ENCODE results near the gene NLRC3.

The NLRC3 gene

DNA sequence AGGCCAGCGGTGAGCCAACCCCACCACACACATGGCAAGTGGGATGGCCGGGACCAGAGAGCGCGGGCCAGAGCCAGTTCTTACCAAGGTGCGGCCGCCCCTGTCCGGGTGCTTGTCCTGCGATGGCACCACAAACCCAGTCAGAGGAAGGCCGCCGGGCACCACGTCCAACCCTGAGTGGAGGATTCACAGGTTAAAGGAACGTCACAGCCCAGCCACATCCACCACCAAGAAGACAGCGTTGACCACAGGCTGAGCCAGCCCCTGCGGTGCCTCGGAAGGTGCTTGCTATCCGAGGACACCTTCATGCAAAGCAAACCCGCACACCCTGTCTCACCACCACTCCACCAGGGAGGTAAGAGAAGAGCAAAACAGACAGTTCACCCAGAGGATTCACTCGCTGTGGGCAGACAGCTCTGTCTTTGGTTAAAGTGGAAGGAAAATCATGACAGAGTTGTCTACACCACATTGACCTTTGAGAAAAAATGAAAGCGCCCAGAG is 18.4 kb upstream of the NLRC3 start:
- Histone ChIP-seq H3K4me1 (ENCODE audit: control insufficient read depth, insufficient read depth, low read length) (no peaks in the 10 kb centered on the region), H3K36me3 (ENCODE audit: control insufficient read depth, insufficient read depth, low read length) (peaks cover 28% of the 10 kb centered on the region), H3K4me3 (ENCODE audit: low read depth, low read length) (no peak overlapping the region), H3K9ac (ENCODE audit: low read depth, low read length) (no peak overlapping the region), H3K27me3 (ENCODE audit: control insufficient read depth, insufficient read depth, low read length) (no peaks in the 10 kb centered on the region), H3K9me3 (ENCODE audit: control insufficient read depth, insufficient read depth, low read length) (peaks cover 7% of the 10 kb centered on the region)

DNA sequence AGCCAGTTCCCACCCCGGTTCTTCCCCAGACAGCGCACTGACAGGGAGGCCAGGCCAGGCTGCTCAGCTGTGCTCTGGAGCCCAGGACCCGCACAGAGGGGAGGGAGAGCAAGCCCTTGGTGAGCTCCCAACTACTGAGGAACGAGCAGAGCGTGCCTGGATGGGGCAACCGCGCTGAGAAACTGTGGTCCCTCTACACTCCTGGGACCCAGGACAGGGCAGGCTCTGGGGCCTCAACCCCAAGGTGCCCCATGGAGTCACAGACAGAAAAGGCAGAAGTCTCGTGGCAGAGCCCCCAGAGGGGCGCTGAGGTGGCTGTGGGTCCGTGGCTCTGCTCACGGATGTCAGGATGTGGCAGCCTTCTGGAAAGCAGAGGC is 17.9 kb upstream of the NLRC3 start:
- no peaks in the 10 kb centered on the region for H3K27me3 ChIP-seq (ENCODE audit: control insufficient read depth, insufficient read depth, low read length)
- no peak overlapping the region for H3K4me3 ChIP-seq (ENCODE audit: low read depth, low read length)
- peaks cover 5% of the 10 kb centered on the region for H3K9me3 ChIP-seq (ENCODE audit: control insufficient read depth, insufficient read depth, low read length)
- H3K9ac ChIP-seq (ENCODE audit: low read depth, low read length) = no peak overlapping the region
- H3K36me3 ChIP-seq (ENCODE audit: control insufficient read depth, insufficient read depth, low read length) = peaks cover 23% of the 10 kb centered on the region
- no peaks in the 10 kb centered on the region for H3K4me1 ChIP-seq (ENCODE audit: control insufficient read depth, insufficient read depth, low read length)

DNA sequence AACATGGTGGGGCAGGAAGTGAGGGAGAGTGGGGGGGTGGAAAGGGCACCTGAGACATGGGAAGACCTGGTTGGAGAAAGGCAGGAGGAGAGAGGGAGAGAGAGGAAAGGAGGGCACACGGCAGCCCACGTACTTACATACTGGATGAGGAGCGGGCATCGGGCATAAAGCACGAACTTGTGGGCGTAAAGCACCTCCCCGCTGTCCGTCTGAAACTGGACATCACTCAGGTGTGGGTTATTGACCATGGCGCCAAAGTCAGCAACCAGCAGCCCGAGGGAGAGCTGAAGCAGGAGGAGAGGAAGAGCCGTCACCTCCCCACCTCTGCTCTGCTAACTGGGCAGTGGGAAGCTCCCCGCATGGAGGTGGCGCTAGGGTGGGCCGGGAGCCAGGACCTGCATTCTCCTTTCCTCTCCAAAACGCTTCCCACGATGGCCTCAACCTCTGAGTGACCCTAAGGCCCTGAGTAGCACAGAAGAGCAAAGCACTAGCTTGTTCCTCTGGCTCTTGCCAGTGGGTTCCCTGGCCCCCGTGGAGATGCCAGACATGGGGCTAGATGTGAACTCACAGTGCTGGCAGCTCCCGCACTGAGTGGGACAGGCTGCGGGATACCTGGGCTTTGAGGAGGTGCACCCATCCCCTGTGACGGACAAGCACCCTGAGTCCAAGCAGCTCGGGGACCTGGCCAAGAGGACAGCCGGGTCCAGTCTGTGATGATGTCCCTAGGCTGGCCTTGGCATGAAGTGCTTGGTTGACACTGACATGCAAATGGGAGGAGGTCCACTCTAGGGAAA is 17.3 kb upstream of the NLRC3 start:
- no peaks in the 10 kb centered on the region for H3K9me3 ChIP-seq (ENCODE audit: control insufficient read depth, insufficient read depth, low read length)
- no peaks in the 10 kb centered on the region for H3K27me3 ChIP-seq (ENCODE audit: control insufficient read depth, insufficient read depth, low read length)
- H3K9ac ChIP-seq (ENCODE audit: low read depth, low read length) = no peak overlapping the region
- no peaks in the 10 kb centered on the region for H3K4me1 ChIP-seq (ENCODE audit: control insufficient read depth, insufficient read depth, low read length)
- H3K36me3 ChIP-seq (ENCODE audit: control insufficient read depth, insufficient read depth, low read length) = peaks cover 17% of the 10 kb centered on the region
- no peak overlapping the region for H3K4me3 ChIP-seq (ENCODE audit: low read depth, low read length)

DNA sequence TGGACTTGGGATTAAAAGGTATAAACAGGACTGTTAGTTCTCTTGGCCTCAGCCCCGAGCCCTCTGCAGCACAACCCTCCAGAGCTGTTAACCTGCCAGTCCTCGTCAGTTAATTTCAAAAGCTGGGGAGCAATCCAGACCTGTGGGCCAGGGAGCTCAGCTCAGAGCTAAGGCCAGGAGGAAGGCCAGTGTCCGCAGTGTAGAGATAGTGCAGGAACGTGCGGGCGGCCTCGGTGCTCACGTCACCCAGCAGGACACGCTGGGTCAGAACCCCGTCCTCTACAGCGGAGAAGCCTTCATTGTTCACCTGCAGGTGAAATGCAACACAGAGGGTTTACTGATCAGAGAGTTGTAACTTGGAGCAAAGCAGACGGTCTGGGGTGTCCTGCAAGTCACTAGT is 15.4 kb upstream of the NLRC3 start:
- Histone ChIP-seq H3K9me3 (ENCODE audit: control insufficient read depth, insufficient read depth, low read length) (no peaks in the 10 kb centered on the region), H3K27me3 (ENCODE audit: control insufficient read depth, insufficient read depth, low read length) (no peaks in the 10 kb centered on the region), H3K4me1 (ENCODE audit: control insufficient read depth, insufficient read depth, low read length) (no peaks in the 10 kb centered on the region), H3K36me3 (ENCODE audit: control insufficient read depth, insufficient read depth, low read length) (peaks cover 13% of the 10 kb centered on the region), H3K4me3 (ENCODE audit: low read depth, low read length) (no peak overlapping the region), H3K9ac (ENCODE audit: low read depth, low read length) (no peak overlapping the region)

DNA sequence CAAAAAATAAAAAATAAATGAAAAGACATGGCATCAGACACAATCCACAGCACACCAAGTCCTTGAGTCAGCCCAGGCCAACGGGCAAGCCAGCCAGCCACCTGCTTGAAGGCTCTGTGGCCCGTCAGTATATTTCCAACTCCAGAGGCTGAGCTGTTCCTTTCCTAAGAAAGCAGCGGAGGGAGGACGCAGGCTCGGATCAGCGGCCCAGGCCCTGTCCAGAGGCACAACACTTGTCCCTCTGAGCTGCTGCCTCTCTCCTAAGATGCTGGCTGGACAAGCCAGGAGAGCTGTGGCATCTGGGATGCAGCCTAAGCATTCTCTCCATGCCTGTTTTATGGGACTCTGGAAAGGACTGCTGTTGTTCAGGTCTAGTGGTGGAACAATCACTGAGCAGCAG is 14.8 kb upstream of the NLRC3 start:
- Histone ChIP-seq H3K9me3 (ENCODE audit: control insufficient read depth, insufficient read depth, low read length) (no peaks in the 10 kb centered on the region), H3K27me3 (ENCODE audit: control insufficient read depth, insufficient read depth, low read length) (no peaks in the 10 kb centered on the region), H3K9ac (ENCODE audit: low read depth, low read length) (no peak overlapping the region), H3K36me3 (ENCODE audit: control insufficient read depth, insufficient read depth, low read length) (peaks cover 10% of the 10 kb centered on the region), H3K4me1 (ENCODE audit: control insufficient read depth, insufficient read depth, low read length) (no peaks in the 10 kb centered on the region), H3K4me3 (ENCODE audit: low read depth, low read length) (no peak overlapping the region)

DNA sequence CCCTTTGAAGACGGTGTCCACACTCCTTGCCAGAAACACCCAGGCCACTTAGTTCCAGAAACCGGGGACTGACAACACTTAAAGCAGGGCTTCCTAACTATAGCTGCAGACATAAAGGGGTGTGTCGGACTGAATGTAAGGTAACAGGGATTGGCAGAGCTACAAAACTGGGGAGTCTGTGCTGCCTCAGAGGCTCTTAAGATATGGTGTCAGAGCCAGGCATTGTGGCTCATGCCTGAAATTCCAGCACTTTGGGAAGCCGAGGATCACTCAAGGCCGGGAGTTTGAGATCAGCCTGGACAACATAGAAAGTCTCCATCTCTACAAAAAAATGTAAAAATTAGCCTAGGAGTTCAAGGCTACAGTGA is 14.2 kb upstream of the NLRC3 start:
- no peak overlapping the region for H3K4me3 ChIP-seq (ENCODE audit: low read depth, low read length)
- H3K27me3 ChIP-seq (ENCODE audit: control insufficient read depth, insufficient read depth, low read length) = no peaks in the 10 kb centered on the region
- H3K36me3 ChIP-seq (ENCODE audit: control insufficient read depth, insufficient read depth, low read length) = peaks cover 9% of the 10 kb centered on the region
- H3K4me1 ChIP-seq (ENCODE audit: control insufficient read depth, insufficient read depth, low read length) = no peaks in the 10 kb centered on the region
- no peak overlapping the region for H3K9ac ChIP-seq (ENCODE audit: low read depth, low read length)
- no peaks in the 10 kb centered on the region for H3K9me3 ChIP-seq (ENCODE audit: control insufficient read depth, insufficient read depth, low read length)

DNA sequence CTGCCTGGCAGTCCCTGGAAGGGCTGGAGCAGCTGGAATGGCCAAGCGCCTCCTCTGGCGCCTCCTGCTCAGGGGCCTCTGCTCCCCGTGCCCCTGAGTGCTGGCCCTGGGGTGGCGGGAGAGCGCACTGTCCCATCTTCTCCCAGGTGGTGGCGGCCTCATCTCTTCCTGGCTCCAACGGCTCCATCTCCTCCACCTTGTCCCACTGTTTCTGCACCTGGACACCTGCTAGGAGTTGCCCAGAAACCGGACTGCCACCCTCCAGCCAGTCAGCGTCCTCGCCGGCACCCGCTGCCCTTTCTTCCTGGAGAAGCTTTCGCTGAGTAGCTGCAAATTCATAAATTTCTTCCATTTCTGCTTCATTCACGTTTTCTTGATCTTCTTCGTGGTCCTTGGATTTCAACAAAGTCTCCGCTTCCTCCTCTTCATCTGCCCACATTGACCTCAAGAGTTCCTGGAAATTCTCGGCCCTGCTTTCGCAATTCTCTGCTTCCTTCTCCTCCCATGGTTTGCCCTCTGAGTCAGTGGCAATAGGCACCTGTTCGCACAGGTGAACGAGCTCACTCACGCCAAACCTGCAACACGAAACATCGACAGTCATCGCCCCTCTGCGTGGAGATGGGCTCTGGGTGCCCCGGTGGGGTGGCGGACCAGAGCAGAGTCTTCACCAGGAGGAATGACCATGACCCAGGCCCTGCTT is 13.7 kb upstream of the NLRC3 start:
- Histone ChIP-seq H3K36me3 (ENCODE audit: control insufficient read depth, insufficient read depth, low read length) (peaks cover 9% of the 10 kb centered on the region), H3K9me3 (ENCODE audit: control insufficient read depth, insufficient read depth, low read length) (no peaks in the 10 kb centered on the region), H3K4me3 (ENCODE audit: low read depth, low read length) (no peak overlapping the region), H3K9ac (ENCODE audit: low read depth, low read length) (no peak overlapping the region), H3K4me1 (ENCODE audit: control insufficient read depth, insufficient read depth, low read length) (no peaks in the 10 kb centered on the region), H3K27me3 (ENCODE audit: control insufficient read depth, insufficient read depth, low read length) (no peaks in the 10 kb centered on the region)

DNA sequence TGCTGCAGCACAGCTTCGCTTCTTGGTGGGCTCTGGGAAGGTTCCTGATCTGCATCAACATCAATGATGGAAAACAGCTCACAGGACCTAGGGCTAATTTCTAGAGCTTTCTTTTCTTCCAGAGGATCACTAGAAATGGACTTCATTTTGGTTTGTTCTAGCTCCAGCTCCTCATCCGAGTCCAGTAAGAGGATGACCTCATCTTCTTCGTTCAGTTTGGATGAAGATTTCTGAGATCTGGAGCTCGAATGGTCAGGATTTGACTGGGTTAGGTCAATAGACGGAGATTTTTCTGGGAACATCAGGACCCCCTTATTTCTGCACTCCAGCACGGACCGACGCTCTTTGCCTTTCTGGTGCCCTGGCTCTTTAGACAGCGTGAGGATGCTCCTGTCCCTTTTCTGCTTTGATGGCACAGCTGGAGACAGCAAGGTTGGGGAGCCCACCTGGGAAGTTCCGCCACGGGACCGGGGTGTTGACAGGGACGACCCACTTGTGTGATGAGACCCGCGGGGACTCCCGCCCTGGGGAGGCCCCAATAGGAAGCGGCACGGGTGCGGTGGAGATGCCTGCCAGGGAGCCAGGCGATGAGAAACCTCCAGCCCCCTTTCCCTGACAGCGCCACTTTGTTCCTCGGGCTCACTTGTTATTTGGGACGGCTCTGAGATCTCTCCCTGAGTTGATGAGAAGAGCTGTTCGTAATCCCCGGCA is 12.9 kb upstream of the NLRC3 start:
- no peaks in the 10 kb centered on the region for H3K4me1 ChIP-seq (ENCODE audit: control insufficient read depth, insufficient read depth, low read length)
- H3K9me3 ChIP-seq (ENCODE audit: control insufficient read depth, insufficient read depth, low read length) = no peaks in the 10 kb centered on the region
- H3K27me3 ChIP-seq (ENCODE audit: control insufficient read depth, insufficient read depth, low read length) = no peaks in the 10 kb centered on the region
- no peak overlapping the region for H3K9ac ChIP-seq (ENCODE audit: low read depth, low read length)
- peaks cover 9% of the 10 kb centered on the region for H3K36me3 ChIP-seq (ENCODE audit: control insufficient read depth, insufficient read depth, low read length)
- H3K4me3 ChIP-seq (ENCODE audit: low read depth, low read length) = no peak overlapping the region

DNA sequence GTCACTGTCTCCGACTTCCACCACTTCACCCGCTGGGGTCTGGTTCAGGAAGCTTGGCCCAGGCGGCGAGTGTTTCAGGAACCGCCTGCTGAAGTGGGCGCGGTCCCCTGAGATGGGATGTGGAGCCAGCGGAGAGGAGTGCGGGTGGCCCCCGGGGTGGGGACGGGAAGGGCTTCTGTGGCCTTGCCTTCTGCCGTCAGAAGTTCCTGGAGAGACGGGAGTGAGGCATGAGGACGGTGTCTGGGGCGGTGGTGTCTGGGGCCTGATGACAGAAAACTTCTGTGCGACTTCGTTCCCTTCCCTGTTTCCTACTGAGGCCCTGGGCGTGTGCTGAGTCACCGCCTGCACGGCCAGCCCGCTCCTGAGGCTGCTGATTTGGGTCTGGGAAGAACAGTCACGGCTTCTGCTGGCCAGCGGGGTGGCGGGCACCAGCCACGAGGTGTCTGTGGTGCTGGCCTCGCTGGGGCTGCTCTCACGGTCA is 12.3 kb upstream of the NLRC3 start:
- Histone ChIP-seq H3K27me3 (ENCODE audit: control insufficient read depth, insufficient read depth, low read length) (no peaks in the 10 kb centered on the region), H3K9ac (ENCODE audit: low read depth, low read length) (no peak overlapping the region), H3K36me3 (ENCODE audit: control insufficient read depth, insufficient read depth, low read length) (peaks cover 9% of the 10 kb centered on the region), H3K9me3 (ENCODE audit: control insufficient read depth, insufficient read depth, low read length) (no peaks in the 10 kb centered on the region), H3K4me3 (ENCODE audit: low read depth, low read length) (no peak overlapping the region), H3K4me1 (ENCODE audit: control insufficient read depth, insufficient read depth, low read length) (no peaks in the 10 kb centered on the region)

DNA sequence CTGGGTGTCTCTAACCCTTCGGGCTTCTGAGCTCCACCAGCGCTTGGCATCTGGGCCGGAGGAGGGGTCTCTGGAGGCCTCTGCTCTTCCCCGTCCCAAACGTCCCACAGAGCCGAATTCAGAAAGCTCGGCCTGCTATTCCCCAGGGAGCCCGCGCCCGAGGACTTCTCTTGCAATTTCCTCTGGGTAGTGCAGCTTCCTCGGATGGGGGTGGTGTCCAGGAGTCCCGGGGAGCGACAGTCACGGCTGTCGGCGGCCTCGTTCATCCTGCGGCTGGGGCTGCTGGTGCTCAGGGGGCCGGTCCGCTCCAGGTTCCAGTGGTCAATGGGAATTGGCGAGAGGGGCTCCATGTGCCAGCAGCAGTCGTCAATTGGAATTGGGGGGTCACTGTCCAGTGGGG is 11.8 kb upstream of the NLRC3 start:
- Histone ChIP-seq H3K9ac (ENCODE audit: low read depth, low read length) (no peak overlapping the region), H3K9me3 (ENCODE audit: control insufficient read depth, insufficient read depth, low read length) (no peaks in the 10 kb centered on the region), H3K4me1 (ENCODE audit: control insufficient read depth, insufficient read depth, low read length) (no peaks in the 10 kb centered on the region), H3K4me3 (ENCODE audit: low read depth, low read length) (no peak overlapping the region), H3K36me3 (ENCODE audit: control insufficient read depth, insufficient read depth, low read length) (peaks cover 6% of the 10 kb centered on the region), H3K27me3 (ENCODE audit: control insufficient read depth, insufficient read depth, low read length) (no peaks in the 10 kb centered on the region)

DNA sequence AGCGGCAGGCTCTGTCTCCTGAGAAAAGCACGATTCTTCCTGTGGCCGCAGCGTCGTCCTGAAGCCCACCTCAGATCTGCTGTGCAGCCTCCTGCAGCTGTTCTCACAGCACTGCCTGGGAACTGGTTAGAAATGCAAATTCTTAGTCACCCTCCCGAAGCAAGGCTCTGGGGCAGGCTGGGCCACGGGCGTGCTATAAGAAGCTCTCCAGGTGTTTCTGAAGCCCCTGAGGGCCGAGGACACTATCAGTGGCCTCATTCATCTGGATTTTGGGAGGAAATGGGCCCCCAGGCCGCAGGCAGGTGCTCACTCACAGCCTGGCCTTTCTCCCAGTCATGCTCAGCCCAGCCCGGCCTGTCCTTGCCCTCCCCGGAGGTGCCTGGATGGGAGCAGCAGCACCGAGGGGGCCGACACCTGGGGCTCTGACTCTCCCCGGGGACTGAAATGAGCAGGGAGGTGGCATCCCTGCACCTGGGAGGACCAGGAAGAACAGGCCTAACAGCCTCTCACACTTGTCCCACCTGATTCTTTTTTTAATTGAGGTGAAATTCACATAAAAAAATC is 10.4 kb upstream of the NLRC3 start:
- H3K36me3 ChIP-seq (ENCODE audit: control insufficient read depth, insufficient read depth, low read length) = peaks cover 14% of the 10 kb centered on the region
- no peaks in the 10 kb centered on the region for H3K4me1 ChIP-seq (ENCODE audit: control insufficient read depth, insufficient read depth, low read length)
- no peak overlapping the region for H3K4me3 ChIP-seq (ENCODE audit: low read depth, low read length)
- H3K9me3 ChIP-seq (ENCODE audit: control insufficient read depth, insufficient read depth, low read length) = no peaks in the 10 kb centered on the region
- no peak overlapping the region for H3K9ac ChIP-seq (ENCODE audit: low read depth, low read length)
- no peaks in the 10 kb centered on the region for H3K27me3 ChIP-seq (ENCODE audit: control insufficient read depth, insufficient read depth, low read length)
